Mesothelial cell of epicardium (in vitro differentiated cells): ENCODE data around the gene WDR41. TPM values are rescaled to one million over a fixed set of nuclear protein-coding genes. Genes with fewer than 3 reads are reported as not detected.

Source experiments
- DNase-seq, 2 experiments: peaks; one replicate each; pipeline ENCODE4 v3.0.0; 2021; ENCODE audit warnings: low spot score in 2 of 2; ENCODE audit not compliant: unreplicated experiment in 2 of 2
- H3K27ac Mint-ChIP-seq: 2 replicates; pipeline ENCODE4 v1.8.0; 2021; ENCODE audit warnings: mixed read lengths
- H3K27me3 Mint-ChIP-seq: 2 replicates; pipeline ENCODE4 v1.8.0; 2021; ENCODE audit warnings: low read depth, mixed read lengths
- H3K36me3 Mint-ChIP-seq: 2 replicates; pipeline ENCODE4 v1.8.0; 2021; ENCODE audit warnings: mixed read lengths
- H3K4me1 Mint-ChIP-seq: 2 replicates; pipeline ENCODE4 v1.8.0; 2021; ENCODE audit warnings: mixed read lengths
- H3K4me3 Mint-ChIP-seq: 2 replicates; pipeline ENCODE4 v1.8.0; 2021; ENCODE audit warnings: mild to moderate bottlenecking, moderate library complexity, mixed read lengths
- H3K9me3 Mint-ChIP-seq: 2 replicates; pipeline ENCODE4 v1.8.0; 2021; ENCODE audit warnings: mixed read lengths
- total RNA-seq: library from RNA; stranded (reverse); gene quantifications from 3 replicates; pipeline ENCODE4 v1.2.1, GENCODE V29; 2021
- TF ChIP-seq, protein P1 (sequence below): fragments of 200-600 bp; sonication (generic); IDR thresholded peaks from one replicate; pipeline ENCODE4 v1.5.0; 2021; ENCODE audit warnings: antibody characterized with exemption; ENCODE audit not compliant: unreplicated experiment

WDR41 gene
- total RNA-seq, 1 donor from 2014 or later: 48.7 TPM

DNA sequence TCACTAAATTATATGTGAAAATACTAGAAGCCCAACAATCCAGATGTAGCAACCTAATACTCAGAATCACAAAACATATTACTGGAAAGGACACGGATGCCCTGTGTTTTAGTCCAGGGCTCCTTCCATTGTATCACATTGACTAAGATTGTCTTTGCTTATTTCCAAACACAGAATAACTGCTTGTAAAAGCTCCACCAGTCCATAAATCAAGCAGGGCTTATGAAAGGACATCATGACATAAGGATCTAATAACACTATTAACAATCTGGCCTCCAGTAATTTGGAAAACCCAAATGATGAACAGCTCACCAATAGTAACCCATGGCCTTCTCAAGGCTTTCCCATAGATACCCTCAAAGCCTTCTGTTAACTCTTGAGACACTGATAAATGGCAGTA lies 39.8 kb downstream of the WDR41 start:
- no peaks in the 10 kb centered on the region for H3K27me3 Mint-ChIP-seq
- TF ChIP-seq, protein P1, sequence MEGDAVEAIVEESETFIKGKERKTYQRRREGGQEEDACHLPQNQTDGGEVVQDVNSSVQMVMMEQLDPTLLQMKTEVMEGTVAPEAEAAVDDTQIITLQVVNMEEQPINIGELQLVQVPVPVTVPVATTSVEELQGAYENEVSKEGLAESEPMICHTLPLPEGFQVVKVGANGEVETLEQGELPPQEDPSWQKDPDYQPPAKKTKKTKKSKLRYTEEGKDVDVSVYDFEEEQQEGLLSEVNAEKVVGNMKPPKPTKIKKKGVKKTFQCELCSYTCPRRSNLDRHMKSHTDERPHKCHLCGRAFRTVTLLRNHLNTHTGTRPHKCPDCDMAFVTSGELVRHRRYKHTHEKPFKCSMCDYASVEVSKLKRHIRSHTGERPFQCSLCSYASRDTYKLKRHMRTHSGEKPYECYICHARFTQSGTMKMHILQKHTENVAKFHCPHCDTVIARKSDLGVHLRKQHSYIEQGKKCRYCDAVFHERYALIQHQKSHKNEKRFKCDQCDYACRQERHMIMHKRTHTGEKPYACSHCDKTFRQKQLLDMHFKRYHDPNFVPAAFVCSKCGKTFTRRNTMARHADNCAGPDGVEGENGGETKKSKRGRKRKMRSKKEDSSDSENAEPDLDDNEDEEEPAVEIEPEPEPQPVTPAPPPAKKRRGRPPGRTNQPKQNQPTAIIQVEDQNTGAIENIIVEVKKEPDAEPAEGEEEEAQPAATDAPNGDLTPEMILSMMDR: no peak
- peaks cover 10% of the 10 kb centered on the region for H3K4me1 Mint-ChIP-seq
- H3K4me3 Mint-ChIP-seq: no peak overlapping the region
- peaks cover 36% of the 10 kb centered on the region for H3K36me3 Mint-ChIP-seq
- DNase-seq: no peak
- peaks cover 2% of the 10 kb centered on the region for H3K9me3 Mint-ChIP-seq
- no peak overlapping the region for H3K27ac Mint-ChIP-seq

DNA sequence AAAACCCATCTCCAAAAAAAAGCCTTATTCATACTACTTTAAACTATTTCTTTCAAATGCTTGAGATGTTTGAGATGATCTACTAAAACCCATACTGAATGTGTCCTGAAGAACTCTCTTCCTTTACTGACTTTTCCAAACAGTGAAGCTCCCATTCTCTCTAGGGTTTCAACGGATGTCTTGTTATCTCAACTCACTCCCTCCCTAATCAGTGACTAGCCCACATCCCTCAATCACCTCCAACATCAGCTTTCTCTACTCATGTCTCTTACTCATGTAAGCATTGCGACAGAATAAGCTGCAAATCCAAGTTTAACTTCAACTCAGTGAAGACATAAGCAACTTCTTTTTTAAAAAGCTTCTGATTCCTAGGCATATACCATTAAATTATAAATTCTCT lies 42.1 kb downstream of the WDR41 start:
- H3K27ac Mint-ChIP-seq: no peak overlapping the region
- TF ChIP-seq, protein P1: no peak
- peaks cover 10% of the 10 kb centered on the region for H3K4me1 Mint-ChIP-seq
- H3K27me3 Mint-ChIP-seq: no peaks in the 10 kb centered on the region
- peaks cover 17% of the 10 kb centered on the region for H3K9me3 Mint-ChIP-seq
- no peak overlapping the region for H3K4me3 Mint-ChIP-seq
- H3K36me3 Mint-ChIP-seq: peaks cover 59% of the 10 kb centered on the region
- DNase-seq: no peak

DNA sequence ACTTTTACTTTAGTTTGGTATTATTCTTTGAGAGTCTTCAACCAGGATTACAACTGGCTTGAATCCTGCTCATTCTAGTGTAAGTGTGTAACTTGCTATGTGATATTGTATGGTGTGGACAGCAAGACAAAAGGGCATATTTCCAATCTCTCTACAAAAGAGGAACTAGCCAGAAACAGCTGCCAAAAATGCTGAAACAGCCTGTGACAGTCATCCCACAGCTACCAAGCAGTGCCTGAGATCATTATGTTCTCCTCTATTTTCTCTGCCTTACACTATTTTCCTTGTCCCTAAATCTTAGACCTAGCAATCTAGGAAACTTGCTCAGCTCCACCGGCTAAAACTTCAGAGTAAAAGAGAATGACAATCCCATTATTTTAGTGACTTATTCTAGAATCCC lies 42.8 kb downstream of the WDR41 start:
- Mint-ChIP-seq H3K36me3 (peaks cover 59% of the 10 kb centered on the region), H3K4me1 (peaks cover 10% of the 10 kb centered on the region), H3K9me3 (peaks cover 17% of the 10 kb centered on the region), H3K27me3 (no peaks in the 10 kb centered on the region), H3K4me3 (no peak overlapping the region), H3K27ac (no peak overlapping the region)
- TF ChIP-seq, protein P1: no peak
- no peak for DNase-seq

DNA sequence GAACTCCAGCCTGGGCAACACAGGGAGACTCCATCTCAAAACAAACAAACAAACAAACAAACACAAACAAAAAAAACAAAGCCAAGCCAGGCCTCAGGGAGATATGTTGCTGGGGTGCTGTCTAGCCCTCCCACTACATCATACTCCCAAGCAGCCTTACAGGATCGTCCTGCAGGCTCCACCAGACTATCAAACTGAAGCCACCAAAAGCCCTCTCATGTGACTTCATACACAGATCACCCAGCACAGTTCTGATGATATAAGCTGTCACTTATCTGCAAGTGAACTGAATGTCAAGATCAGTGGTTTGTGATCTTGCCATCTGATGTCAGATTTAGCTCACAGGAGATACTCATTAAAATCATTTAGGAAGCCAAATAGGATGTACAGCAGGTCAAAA lies 43.3 kb downstream of the WDR41 start:
- no peak for DNase-seq
- Mint-ChIP-seq H3K36me3 (peaks cover 56% of the 10 kb centered on the region), H3K27ac (no peak overlapping the region), H3K27me3 (no peaks in the 10 kb centered on the region), H3K4me3 (no peak overlapping the region), H3K9me3 (peaks cover 17% of the 10 kb centered on the region), H3K4me1 (peaks cover 10% of the 10 kb centered on the region)
- TF ChIP-seq, protein P1: no peak

GRCh38 chr5:77444356-77444755 lies 47.8 kb downstream of the WDR41 start:
- H3K36me3 Mint-ChIP-seq: peaks cover 48% of the 10 kb centered on the region
- no peaks in the 10 kb centered on the region for H3K27me3 Mint-ChIP-seq
- no peak for DNase-seq
- no peak overlapping the region for H3K27ac Mint-ChIP-seq
- H3K9me3 Mint-ChIP-seq: peaks cover 17% of the 10 kb centered on the region
- H3K4me3 Mint-ChIP-seq: no peak overlapping the region
- no peaks in the 10 kb centered on the region for H3K4me1 Mint-ChIP-seq
- TF ChIP-seq, protein P1: no peak

- H3K4me1 Mint-ChIP-seq: no peaks in the 10 kb centered on the region
- H3K27ac Mint-ChIP-seq: no peak overlapping the region
These were observed 48.4 kb downstream of the WDR41 start for GRCh38 chr5:77443670-77444069.

More at GRCh38 chr5:77443670-77444069, 48.4 kb downstream of the WDR41 start:
- H3K36me3 Mint-ChIP-seq: peaks cover 41% of the 10 kb centered on the region
- no peak for DNase-seq
- H3K4me3 Mint-ChIP-seq: no peak overlapping the region
- H3K27me3 Mint-ChIP-seq: no peaks in the 10 kb centered on the region
- TF ChIP-seq, protein P1: no peak
- peaks cover 17% of the 10 kb centered on the region for H3K9me3 Mint-ChIP-seq
